WI38 (cell line): ENCODE results near the gene ABHD12B.

Source experiments
- H3K4me3 ChIP-seq: 2 replicates; pipeline ENCODE4 v1.5.1; 2011; ENCODE audit warnings: low read depth, mild to moderate bottlenecking, control low read depth, low read length
- TF ChIP-seq, protein P1 (sequence below): IDR thresholded peaks from 2 replicates; pipeline ENCODE4 v1.5.1; 2012; ENCODE audit warnings: low read depth, mild to moderate bottlenecking, control low read depth, low read length

Gene ABHD12B

DNA sequence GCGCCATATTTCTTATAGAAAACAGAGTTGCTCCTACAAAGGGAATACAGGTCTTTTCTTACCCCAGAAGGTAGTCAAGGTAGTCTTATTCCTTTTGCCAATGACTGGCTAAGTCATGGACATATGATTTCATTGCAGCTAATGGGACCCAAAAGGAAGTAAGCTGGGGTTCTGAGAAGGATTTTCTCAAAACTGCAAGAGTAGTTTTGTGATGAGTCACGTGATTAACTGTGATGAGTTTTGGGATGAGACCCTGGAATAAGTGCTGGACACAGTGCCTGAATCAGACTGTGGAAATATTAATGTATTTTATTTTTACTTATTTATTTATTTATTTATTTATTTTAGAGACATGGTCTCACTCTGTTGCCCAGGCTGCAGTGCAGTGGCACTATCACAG, 27.5 kb upstream of the ABHD12B start:
- TF ChIP-seq, protein P1, sequence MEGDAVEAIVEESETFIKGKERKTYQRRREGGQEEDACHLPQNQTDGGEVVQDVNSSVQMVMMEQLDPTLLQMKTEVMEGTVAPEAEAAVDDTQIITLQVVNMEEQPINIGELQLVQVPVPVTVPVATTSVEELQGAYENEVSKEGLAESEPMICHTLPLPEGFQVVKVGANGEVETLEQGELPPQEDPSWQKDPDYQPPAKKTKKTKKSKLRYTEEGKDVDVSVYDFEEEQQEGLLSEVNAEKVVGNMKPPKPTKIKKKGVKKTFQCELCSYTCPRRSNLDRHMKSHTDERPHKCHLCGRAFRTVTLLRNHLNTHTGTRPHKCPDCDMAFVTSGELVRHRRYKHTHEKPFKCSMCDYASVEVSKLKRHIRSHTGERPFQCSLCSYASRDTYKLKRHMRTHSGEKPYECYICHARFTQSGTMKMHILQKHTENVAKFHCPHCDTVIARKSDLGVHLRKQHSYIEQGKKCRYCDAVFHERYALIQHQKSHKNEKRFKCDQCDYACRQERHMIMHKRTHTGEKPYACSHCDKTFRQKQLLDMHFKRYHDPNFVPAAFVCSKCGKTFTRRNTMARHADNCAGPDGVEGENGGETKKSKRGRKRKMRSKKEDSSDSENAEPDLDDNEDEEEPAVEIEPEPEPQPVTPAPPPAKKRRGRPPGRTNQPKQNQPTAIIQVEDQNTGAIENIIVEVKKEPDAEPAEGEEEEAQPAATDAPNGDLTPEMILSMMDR, result no peak
- no peak overlapping the region for H3K4me3 ChIP-seq

DNA sequence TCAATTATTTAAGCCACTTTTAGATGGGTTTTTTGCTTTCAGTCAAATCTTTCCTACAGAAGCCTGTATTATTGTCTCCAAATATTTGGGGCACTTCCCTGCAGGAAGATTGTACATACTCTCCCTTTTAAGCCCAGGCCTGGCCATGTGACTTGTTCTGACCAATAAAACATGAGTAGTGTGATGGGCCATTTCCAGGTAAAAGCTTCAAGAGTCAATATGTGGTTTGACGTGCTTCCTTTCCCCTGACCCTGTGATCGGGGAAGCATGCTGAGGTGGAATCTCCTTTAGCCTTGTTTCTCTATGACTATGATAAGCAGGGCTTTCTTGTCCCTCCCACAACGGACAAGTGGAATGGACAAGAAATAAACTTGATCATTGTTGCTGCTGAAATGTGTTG, 26.7 kb upstream of the ABHD12B start:
- H3K4me3 ChIP-seq, result no peak overlapping the region
- TF ChIP-seq, protein P1, result no peak

DNA sequence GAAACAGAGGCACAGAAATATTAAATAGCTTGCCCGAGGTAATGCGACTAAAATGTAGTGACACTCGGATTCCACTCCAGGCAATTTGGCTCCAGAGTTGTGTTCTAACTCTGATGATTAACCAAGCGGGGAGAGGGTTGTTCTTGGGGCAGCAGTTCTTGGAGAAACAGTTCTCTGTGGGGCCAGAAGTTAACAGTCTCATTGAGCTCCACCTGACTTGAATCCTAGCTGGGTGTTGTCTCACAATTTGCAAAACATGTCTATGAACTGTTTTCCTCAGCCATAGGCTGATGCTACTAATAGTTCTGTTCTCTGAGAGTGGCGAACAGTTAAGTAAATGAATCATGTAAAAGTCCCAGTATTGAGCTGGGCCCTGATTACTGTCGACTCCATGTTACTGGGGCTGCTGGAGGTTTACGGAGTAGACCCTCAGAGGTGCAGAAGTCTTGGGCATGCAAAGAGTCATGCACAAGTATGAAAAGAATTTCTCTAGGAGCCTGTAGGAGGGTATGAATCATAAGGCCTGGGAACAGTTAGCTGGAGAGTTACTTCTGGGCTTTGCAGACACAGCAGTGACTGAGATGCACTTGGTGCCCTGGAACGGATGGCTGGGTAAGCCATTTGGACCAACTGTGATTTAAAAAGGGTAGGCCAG, 25.5 kb upstream of the ABHD12B start:
- no peak overlapping the region for H3K4me3 ChIP-seq
- TF ChIP-seq, protein P1, result no peak

DNA sequence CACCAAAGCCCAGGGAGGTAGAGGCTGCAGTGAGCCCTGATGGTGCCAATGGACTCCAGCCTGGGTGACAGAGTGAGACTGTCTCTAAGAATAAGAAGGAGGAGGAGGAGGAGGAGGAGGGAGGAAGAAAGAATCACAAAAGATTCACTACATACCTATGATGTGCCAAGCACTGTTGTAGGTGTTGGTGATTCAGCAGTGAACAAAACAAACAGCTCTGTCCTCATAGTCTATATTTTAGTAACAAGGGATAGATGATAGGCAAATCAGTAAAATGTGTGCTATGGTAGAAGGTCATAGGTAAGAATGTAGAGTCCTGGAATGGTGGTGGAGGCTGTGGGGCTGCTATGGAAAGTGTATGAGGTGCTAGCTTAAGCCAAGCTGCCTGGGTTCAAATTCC, 18.0 kb upstream of the ABHD12B start:
- TF ChIP-seq, protein P1, result no peak
- no peak overlapping the region for H3K4me3 ChIP-seq

DNA sequence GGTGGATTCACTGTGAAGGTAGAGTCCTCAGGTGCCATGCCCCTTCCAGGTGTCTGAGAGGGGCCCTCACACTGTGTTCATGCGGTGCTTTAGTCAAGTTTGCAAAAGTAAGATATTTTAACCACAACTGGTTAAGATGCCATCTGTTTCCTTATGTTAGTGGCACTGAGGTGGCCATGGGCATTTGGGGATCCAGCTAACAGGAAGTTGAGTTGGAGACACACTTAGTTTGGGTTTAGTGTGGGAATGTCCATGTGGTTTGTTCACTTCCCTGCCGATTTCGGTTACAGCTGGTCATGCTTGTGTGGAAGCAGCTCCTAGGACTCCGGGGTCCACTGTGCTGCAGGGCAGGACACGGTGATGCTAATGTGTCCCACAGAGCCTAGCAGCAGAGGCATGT, 17.3 kb upstream of the ABHD12B start:
- H3K4me3 ChIP-seq, result no peak overlapping the region
- TF ChIP-seq, protein P1, result no peak

DNA sequence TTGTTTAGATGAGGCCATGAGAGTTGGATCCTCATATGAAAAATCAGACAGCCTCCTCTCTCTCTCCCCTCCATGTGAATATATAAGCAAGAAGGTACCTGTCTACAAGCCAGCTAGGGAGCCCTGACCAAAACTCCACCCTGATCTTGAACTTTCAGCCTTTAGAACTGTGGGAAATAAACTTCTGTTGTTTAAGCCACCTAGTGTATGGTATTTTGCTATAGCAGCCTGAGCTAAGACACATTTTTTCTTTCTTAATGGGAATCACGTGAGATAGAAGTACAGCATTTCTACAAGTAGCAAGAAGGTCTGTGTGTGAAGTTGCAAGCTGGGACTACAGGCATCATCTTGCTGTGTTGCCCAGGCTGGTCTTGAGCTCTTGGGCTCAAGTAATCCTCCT, 16.3 kb upstream of the ABHD12B start:
- no peak overlapping the region for H3K4me3 ChIP-seq
- TF ChIP-seq, protein P1, result no peak

DNA sequence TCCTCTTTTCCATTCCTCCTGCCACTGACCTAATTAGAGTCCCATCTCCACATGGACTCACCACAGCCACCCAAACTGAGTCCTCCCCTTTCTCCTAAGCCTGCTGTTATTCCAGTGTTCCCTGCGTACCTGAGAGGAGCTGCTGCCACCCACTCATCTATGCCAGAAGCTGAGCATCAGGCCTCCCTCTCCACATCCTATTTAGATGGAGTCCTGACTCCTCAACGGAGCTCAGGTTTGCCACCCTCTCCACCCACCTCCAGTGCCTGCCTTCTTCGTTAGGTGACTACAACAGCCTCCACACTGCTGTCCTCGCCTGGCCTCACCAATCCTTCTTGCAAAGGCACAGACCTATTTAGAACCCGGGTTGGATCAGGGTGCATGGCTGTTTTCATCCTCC, 15.2 kb upstream of the ABHD12B start:
- H3K4me3 ChIP-seq, result no peak overlapping the region
- TF ChIP-seq, protein P1, result no peak
